ENCODE measurements around the gene SLC27A5. TPM values are rescaled to one million over a fixed set of nuclear protein-coding genes. Genes with fewer than 3 reads are reported as not detected.
A peak's percentile ranks its signal among the peaks of the same experiment; 100 is the strongest.

Gene SLC27A5
- total and polyA plus RNA-seq, 2 experiments from 2014 or later = 16.2 to 35.5 TPM

DNA sequence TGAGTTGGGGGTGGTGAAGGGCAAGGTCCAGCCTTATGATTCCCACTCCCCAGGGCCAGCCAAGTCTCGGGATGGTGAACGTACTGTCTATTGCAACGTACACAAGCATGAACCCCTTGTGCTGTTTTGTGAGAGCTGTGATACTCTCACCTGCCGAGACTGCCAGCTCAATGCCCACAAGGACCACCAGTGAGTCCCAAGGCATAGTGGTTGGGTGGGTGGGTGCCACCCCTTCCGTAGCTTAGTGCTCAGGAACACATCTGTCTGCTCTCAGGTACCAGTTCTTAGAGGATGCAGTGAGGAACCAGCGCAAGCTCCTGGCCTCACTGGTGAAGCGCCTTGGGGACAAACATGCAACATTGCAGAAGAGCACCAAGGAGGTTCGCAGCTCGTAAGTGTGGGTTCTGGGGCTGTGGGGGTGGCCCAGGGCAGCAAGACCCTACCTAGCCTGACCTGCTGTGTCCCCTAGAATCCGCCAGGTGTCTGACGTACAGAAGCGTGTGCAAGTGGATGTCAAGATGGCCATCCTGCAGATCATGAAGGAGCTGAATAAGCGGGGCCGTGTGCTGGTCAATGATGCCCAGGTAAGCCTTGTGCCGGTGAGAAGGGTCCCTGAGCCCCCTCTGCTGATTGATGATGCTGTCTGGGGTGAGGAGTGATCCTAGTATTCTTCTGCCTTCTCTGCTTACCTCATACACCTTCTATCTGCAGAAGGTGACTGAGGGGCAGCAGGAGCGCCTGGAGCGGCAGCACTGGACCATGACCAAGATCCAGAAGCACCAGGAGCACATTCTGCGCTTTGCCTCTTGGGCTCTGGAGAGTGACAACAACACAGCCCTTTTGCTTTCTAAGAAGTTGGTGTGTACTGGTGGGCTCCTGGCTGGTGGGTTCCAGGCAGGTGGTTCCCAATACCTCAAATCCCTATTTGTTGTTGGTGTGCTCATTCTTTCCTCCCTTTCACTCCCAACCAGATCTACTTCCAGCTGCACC lies 35.8 kb upstream of the SLC27A5 start:
- Mint-ChIP-seq H3K9me3 (peaks cover 5% of the 10 kb centered on the region; the same call in 2 of the 3 replicates), H3K4me1 (peaks cover 24% of the 10 kb centered on the region), H3K4me3 (peak overlapping the region; percentile 99; the same call in 2 of the 3 replicates), H3K27me3 (ENCODE audit: insufficient read depth, low read depth, poor library complexity) (peaks cover 32% of the 10 kb centered on the region), H3K36me3 (ENCODE audit: low read depth) (peaks cover 80% of the 10 kb centered on the region), H3K27ac (no peak overlapping the region)
- peaks cover 79% of the 10 kb centered on the region for H3F3A ChIP-seq (replicated peaks; ENCODE audit: low read depth)
- peaks cover 4% of the 10 kb centered on the region; the same call in 1 of the 2 replicates for H3K27me3 ChIP-seq (ENCODE audit: insufficient read depth)
- peaks cover 45% of the 10 kb centered on the region for H4K20me1 ChIP-seq (replicated peaks; ENCODE audit: insufficient read depth)
- H3K9me2 ChIP-seq (ENCODE audit: insufficient read depth) = no peaks in the 10 kb centered on the region
- H3K4me2 ChIP-seq = no peak overlapping the region
- 0 out of 2 replicates have a peak overlapping the region, but pooled peaks have one; percentile 69 for H3K27ac ChIP-seq (ENCODE audit: low read depth)
- TF ChIP-seq, protein P1, sequence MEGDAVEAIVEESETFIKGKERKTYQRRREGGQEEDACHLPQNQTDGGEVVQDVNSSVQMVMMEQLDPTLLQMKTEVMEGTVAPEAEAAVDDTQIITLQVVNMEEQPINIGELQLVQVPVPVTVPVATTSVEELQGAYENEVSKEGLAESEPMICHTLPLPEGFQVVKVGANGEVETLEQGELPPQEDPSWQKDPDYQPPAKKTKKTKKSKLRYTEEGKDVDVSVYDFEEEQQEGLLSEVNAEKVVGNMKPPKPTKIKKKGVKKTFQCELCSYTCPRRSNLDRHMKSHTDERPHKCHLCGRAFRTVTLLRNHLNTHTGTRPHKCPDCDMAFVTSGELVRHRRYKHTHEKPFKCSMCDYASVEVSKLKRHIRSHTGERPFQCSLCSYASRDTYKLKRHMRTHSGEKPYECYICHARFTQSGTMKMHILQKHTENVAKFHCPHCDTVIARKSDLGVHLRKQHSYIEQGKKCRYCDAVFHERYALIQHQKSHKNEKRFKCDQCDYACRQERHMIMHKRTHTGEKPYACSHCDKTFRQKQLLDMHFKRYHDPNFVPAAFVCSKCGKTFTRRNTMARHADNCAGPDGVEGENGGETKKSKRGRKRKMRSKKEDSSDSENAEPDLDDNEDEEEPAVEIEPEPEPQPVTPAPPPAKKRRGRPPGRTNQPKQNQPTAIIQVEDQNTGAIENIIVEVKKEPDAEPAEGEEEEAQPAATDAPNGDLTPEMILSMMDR (conservative IDR thresholded peaks at IDR 0.05; ENCODE audit: low read depth in 2 of 2) = no peak
- TF ChIP-seq NANOG (IDR thresholded peaks at IDR 0.05; ENCODE audit: borderline replicate concordance) (no peak), ZNF462 (CRISPR knock-in tag; IDR thresholded peaks at IDR 0.05) (no peak), JUNB (IDR thresholded peaks at IDR 0.05; ENCODE audit: unreplicated experiment) (no peak), STAT1 (IDR thresholded peaks at IDR 0.05; ENCODE audit: unreplicated experiment) (no peak)
- TF ChIP-seq, protein P2, sequence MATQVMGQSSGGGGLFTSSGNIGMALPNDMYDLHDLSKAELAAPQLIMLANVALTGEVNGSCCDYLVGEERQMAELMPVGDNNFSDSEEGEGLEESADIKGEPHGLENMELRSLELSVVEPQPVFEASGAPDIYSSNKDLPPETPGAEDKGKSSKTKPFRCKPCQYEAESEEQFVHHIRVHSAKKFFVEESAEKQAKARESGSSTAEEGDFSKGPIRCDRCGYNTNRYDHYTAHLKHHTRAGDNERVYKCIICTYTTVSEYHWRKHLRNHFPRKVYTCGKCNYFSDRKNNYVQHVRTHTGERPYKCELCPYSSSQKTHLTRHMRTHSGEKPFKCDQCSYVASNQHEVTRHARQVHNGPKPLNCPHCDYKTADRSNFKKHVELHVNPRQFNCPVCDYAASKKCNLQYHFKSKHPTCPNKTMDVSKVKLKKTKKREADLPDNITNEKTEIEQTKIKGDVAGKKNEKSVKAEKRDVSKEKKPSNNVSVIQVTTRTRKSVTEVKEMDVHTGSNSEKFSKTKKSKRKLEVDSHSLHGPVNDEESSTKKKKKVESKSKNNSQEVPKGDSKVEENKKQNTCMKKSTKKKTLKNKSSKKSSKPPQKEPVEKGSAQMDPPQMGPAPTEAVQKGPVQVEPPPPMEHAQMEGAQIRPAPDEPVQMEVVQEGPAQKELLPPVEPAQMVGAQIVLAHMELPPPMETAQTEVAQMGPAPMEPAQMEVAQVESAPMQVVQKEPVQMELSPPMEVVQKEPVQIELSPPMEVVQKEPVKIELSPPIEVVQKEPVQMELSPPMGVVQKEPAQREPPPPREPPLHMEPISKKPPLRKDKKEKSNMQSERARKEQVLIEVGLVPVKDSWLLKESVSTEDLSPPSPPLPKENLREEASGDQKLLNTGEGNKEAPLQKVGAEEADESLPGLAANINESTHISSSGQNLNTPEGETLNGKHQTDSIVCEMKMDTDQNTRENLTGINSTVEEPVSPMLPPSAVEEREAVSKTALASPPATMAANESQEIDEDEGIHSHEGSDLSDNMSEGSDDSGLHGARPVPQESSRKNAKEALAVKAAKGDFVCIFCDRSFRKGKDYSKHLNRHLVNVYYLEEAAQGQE (IDR thresholded peaks at IDR 0.05; ENCODE audit: unreplicated experiment) = no peak
- 0 out of 2 replicates have a peak overlapping the region, but pooled peaks have one; percentile 99 for H3K4me3 ChIP-seq
- DNase-seq (ENCODE audit: low spot score) (no peak), ATAC-seq (no peak)
- peaks cover 51% of the 10 kb centered on the region for H3K36me3 ChIP-seq (ENCODE audit: insufficient read depth)
- no peak overlapping the region for H2AFZ ChIP-seq
- H3K79me2 ChIP-seq (replicated peaks; ENCODE audit: insufficient read depth) = peaks cover 37% of the 10 kb centered on the region
- peaks cover 8% of the 10 kb centered on the region; the same call in 1 of the 2 replicates for H3K4me1 ChIP-seq (ENCODE audit: insufficient read depth)

Measured in GM23338 (cell line).